NCI-H1436 (cell line): ENCODE measurements around the gene MTR.

Experiments used
- DNase-seq: peaks from one replicate; lab custom pipeline; 2025; lab: John Stamatoyannopoulos, UW

MTR gene

DNA sequence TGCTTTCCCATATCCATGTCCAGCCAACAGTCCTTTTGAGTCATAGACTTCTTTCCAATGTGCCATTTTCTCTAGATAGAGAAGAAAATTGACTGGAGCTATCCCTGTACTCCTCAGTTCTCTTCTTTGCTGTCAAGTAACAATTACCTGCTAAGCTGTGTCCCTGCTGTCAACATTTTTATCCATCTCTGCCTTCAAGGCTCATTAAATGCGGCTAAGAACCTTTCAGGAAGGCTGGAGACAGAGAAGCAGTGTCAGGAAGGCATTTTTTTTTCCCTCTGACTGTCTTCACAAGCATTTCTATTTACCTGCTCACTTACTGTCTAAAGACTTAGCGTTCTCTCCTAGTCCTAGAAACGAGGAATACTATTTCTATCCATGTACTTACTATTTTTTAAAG is 69.1 kb downstream of the MTR start:
- no peak for DNase-seq

DNA sequence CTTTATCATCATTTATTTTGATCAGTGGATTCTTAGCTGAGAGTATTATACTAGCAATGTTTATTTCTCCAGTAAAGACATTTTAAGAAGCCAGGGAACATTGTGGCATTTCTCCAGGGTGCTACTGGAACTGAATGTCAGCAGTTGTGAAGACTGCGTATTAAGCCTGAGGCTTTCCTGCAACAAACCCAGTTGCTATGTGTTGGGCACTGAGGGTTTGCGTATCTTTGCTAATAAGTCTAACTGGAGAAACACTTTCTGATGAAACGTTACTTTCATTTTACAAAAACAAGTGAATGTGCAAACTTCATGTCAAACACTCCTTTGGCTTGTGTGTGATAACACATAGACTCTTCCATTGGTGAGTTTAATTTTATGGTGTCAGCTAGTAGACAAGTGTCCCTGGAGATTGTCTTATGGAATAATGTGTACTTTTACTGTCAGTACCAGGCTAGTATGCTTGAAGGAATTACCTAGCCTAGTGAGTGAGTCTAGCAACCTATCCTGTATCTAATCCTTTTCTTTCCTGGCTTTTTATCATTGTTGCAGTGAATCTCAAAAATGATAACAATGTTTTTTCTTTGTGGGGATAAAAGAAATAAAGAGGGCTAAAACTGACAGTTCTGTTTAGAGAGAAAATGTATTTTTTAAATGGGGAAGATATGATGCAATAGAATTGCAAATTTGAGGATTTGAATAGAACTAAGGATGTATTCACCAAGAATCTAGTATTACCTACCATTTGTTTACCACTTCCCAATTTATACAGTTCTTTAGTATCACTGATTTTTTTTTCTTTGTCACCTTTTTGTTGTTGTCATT is 70.1 kb downstream of the MTR start:
- no peak for DNase-seq

DNA sequence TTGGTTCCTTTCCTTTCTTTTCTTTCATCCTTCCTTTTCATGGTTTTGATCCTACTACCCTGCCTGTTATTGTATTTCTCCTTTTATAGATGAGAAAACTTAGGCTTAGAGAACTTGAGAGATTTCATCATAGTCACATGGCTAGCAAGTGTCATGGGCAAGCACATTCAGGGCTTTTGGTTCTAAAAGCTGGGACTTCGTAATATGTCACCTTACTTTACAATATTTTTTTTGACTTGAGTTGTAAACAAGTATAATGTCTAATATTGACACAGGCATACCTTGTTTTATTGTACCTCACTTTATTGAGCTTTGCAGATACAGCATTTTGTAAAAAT is 70.7 kb downstream of the MTR start:
- no peak for DNase-seq

DNA sequence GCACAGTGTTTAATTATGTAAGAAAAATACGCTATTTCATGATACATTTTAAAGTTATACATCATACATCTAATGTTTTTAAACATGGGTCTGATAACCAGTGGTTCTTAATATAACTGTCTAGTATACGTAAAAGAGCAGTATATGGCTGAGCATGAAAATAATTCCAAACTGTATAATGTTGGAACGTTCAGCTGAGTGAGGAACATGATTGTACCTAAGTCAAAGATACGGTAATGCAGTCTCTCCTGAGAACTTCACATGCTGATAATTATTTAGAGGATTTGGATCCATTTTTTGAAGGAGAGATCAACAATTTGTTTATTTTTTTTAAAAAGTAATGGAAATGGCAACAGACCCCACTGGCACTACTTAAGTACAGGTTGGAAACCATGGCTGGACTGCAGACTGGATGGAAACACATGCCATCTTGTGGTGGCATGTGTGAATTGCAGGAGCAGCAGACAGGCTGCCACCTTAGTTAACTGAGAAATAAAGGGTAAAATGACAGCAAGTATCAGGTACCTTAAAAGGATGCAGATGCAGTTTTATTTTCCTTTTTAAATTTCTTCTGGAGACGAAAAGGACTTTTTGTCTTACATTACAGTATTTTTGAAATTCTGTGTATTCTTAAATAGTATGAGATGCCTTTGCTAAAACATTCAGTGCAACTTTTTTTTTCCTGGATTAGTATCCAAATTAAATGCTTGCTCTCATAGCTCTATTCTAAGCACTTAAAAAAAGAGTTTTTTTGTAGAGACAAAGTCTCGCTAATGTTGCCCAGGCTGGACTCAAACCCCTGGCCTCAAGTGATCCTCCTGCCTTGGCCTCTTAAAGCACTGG is 73.8 kb downstream of the MTR start:
- DNase-seq, result no peak

DNA sequence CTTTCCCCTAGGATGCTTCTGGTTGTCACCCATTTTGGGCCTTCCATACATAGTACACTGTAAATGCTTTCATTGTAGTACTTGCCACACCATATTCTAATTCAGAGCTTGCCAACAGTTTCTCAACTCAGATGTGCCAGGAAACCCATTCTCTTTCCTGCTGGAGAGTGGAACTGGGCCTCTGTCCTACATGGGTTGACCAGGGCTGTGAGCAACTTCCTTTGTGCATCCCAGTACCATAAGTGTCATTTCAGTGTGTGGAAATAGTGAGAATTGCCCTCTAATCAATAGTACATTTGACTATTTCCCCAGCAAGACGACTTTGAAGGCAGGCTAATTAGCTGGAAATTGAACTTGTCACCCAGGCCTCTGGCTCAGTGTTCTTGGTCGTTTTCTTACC is 74.8 kb downstream of the MTR start:
- no peak for DNase-seq

DNA sequence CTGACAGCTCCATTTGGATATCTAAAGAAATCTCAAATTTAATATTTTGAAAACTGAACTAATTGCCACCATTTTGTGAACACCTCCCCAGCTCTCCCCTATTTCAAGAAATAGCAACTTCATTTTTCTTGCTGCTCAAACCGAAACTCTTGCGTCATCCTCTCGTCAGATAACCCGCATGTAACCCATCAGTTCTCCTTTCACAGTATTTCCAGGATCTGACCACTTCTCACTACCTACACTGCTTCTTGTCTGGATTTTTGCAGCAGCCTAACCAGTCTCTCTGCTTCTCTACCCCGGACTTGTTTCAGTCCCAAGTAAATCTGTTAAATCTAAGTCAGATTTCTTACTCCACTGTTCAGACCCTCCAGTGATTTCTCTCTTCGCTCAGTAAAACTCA is 75.6 kb downstream of the MTR start:
- no peak for DNase-seq

DNA sequence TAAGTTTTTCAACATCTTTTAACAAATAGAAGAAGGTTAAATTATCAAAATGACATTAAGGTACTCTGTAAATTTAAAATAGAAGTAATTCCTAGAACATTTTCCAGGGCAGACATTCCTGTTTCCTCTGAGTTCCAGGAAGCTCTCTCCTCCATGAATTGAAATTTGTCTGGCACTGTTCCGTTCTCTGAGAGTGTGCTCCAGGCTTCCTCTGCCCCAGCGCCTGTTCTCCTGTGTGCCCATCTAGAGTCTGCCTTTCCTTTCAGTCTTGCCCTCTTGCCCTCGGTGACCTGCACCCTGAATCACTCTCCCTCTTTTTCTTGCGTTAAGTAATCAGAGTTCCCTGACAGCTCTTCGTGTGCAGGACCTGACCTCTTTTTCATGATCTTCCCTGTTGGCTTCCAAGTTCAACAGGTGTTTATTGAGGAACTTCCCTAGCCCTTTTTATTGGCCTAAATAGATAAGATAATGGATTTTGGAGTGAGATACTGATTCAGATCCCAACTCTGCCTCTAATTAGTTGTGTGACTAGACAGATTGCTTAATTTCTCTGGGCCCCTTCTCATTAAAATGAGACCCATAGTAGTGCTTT is 77.1 kb downstream of the MTR start:
- no peak for DNase-seq

DNA sequence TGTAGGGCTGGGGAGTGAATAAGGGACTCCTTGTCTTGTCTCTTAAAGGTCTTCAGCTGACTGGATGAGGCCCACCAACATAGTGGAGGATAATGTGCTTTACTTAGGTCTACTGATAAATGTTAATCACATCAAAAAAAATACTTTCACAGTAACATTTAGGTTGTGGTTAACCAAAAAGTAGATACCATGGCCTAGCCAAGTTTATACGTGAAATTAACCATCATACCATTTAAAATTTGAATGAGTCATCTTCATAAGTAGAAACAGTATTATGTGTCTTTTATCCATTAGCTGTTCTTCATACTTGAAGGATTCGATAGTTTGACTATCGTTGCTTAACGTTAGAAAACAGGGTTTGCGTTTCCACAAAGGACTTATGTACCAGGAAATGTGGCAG is 80.9 kb downstream of the MTR start:
- DNase-seq, result no peak

DNA sequence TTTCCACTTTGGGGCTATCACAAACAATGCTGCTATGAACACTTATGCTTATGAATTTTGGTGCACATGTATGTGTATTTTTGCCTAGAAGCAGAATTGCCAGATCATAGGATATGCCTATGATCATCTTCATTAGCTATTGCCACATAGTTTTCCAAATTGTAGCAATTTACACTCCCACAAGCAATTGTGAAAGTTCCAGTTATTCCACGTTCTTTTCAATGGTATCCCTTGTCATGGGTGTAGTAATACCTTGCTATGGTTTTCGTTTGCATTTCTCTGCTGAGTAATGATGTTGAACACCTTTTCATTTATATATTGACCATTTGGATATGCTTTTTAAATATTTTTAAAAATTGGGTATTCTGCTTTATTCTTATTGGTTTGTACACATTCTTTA is 82.6 kb downstream of the MTR start:
- no peak for DNase-seq

DNA sequence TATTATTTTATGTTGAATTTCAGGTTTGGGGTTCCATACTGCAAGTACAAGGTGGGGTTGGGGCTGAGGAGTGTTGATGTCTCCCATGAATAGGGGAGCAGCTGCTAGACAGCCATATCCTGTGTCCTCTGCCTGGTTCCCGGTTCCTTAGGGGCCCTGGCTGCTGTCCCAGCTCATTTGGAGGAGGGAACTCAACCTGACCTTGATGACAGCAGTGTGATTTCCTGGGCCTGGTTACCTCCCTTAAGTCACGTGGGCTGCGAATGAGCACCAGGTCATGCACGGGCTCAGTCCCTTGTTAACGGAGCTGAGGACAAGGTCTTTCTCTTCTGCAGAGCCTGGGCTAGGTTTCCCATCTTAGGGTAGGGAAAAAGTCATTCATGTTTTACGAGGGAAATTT is 85.1 kb downstream of the MTR start:
- DNase-seq, result no peak

DNA sequence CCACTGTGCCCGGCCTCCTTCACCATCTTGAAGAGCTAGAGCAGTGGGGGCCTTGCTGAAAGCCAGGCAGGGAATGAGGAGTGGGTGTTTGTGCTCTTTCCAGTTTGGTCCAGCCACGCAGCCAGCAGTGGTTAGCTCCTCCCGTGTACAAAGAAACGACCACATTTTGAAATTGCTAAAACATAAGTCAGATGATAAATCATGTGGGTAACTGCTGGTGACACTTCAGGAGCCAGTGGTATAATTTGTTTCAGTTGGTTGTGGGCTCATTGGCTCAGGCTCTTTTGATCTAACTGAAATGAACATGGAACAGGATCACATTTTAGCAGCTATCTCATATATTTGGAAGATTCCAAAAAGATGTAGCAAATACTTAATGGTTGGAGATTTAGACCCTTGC is 87.6 kb downstream of the MTR start:
- DNase-seq, result no peak

DNA sequence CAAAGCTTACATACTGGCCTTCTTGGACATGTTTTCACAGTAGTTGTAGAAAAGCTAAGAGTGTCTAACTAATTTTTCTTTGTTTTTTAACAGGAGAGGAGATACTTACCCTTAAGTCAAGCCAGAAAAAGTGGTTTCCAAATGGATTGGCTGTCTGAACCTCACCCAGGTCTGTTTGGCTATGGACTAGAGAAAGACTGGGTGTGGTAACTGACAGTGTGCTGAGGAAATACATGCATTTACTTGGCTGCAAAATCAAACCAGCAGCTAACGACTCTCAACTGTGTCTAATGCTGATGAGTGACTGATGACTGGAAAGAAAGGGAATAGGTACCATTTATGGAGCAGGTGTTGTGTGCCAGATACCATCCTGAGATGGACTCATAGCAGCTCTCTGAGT is 91.1 kb downstream of the MTR start:
- no peak for DNase-seq

DNA sequence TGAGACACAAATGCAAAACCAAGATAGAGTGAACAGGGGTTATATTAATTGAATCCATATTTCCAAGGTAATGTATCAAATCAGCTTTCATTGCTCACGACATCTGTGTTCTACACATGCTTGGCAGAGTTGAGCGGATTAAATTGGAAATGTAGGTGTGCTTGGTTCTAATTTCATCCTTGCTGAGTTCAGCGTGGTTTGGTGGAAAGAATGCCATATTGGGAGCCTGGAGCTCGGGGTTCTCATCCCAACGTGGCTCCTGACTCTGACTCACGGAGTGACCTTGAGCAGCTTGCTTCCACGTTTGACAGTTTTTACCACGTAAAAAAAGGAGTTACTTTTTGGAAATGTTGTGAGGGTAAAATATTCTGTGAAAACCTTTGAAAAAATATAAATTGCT is 92.0 kb downstream of the MTR start:
- DNase-seq, result no peak

DNA sequence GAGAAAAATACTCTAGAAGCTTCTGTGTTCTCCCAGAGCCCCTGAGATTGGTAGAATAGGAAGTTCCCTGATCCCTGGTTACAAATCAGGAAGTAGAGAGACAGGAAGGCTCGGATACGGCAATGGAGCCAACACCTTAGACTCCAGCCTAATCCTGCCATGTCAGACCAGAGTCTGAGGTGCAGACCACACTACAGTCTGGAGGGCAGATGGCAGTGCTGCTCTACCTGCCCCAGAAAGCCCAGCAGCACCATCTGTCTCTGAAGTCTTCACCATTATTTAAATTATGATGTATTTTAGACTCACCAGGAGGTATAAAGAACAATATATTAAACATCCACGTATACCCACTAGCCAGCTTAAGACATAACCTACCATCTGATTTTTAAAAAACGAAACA is 93.0 kb downstream of the MTR start:
- DNase-seq, result no peak

DNA sequence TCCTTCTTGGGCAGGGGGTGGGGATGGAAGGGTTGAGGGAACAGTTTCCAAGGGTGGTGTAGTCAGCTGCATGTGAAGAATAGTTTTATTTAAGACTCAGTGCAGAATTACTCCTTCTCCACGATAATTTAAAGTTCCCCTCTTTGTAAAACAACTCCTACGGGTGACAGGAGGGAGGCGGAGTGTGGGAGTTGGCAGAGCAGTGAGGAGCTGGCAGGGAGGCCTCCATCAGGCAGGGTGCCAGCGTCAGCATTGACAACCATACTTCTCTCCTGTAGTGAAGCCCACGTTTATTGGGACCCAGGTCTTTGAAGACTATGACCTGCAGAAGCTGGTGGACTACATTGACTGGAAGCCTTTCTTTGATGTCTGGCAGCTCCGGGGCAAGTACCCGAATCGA is 93.8 kb downstream of the MTR start:
- DNase-seq, result no peak

DNA sequence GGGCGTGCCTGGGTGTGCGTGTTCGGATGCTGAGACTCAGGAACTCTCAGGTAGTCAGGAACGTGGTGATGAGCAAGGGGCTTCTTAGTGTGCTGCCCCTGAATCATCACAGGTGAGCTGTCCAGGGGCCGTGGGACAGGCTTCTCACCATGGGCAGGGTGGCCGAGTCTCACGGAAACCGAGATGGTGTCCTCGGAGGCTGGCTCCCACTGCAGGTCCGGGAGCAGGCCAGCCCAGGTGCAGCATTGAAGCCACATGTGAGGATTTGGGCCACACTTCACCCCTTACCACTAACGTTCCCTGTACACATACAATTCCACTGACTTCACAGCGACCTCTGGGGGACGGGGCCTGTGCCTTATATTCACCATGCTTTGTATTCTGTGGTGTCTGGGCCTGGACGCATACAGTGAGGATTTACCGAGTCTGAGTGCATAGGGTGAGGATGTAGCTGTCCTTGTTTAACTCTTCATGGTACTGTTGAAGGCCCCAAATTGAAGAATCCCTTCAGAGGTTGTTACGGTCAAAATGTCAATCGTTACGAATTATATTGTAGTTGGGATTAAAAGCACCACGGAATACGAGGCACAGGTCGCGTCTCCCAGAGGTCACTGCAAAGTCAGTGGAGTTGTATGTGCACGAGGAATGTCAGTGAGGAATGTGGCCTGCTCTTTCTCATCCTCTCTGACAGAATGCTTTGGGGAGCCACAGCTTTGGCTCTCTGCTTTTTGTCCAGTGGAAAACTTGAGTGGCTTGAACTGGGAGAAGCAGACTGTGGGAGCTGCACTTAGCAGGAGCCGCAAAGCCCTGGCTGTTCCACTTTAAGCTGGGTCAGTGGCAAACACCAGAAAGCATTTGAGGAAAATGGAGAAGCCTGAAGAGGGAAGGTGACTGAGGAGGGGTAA is 95.3 kb downstream of the MTR start:
- DNase-seq, result no peak

DNA sequence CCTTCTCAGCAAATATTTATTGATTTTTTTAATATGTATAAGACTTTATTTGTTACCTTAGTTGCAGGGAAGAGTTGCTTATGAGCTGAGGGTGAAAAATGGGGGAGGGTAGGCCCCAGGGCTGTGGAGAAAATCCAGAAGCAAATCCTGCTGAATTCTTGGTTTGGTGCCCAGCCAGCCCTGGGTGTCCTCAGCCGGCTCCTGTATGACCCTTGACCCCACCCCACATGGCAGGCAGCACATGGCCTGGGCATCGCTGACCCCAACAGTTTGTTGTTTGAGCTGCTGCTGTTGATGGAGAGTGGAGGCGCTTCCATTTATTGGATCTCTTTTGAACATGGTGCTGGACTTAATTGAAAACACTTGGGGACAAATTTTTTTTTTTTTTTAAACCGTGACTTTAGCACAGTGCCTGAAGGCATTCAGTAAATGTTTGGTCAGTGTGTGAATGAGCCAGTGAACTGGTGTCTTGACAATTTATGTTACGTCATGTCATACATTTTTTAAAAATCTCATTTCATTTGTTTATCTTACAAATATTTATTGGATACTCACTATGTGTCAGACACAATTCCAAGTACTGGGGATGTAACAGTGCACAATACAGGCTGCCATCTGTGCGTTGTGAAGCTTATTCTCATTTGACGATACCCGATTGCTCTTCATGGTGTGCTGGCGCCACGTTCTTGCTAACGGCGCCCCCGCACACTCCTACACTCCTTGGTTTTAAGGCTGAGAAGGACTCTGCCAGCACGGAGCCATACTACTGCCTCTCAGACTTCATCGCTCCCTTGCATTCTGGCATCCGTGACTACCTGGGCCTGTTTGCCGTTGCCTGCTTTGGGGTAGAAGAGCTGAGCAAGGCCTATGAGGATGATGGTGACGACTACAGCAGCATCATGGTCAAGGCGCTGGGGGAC is 98.8 kb downstream of the MTR start:
- no peak for DNase-seq

DNA sequence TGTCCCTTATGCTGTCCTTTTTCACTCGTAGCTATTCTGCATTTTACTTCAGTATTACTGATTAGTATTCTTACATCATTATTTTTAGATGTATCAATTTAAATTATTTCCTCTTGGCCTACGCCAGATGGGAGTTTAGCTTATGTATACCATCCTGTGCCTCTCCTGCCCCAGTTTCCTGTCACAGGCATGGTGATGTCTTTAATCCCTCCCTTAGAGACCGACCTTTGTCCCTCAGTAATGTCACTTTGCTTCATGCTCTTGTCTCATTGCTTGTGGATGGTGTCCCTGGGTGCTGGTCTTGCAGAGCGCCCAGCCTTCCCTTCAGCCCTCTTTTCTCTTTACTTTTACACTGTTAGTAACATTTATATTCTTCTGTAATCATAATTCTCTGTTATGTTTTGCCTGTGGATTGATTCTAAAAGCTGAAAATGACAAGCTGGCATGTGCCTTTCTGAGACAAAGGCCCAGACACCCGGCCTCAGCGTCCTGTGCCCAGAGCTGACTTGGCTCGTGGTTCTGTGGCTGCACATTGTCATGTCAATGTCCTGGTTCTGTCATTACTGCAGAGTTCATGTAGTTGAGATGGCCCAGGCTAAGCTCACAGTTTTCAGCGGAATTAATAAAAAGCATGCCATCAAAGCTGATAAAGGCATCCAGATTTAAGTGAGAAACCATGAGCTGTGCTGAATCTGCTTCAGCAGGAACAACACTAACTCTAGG is 100.7 kb downstream of the MTR start:
- DNase-seq, result no peak

DNA sequence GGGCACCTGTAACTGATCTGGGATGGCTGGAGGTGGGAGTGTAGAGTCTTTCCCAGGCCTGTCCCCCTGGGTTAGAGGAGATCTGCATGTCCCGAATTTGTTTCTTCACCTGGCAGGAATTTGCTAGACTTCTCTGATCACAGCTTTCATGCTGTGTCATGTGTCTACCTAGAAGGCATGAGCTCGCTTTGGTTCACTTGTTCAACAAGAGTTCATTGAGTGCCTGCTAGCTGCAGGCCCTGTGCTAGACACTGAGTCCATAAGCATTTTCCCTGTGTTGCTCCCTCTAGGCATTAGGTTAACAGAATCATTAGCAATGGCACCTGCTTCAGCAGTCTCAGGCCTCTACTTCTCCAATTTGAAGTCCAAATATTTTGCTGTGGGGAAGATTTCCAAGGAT is 101.6 kb downstream of the MTR start:
- DNase-seq, result no peak
